Ishikawa (cell line): ENCODE results near the gene ANKIB1.

Source experiments
- CEBPB ChIP-seq: IDR thresholded peaks from 2 replicates; pipeline ENCODE4 v1.6.1; 2012
- CREB1 ChIP-seq: IDR thresholded peaks from 2 replicates; pipeline ENCODE4 v1.6.1; 2012; ENCODE audit warnings: low read depth
- EGR1 ChIP-seq: IDR thresholded peaks from 2 replicates; pipeline ENCODE4 v1.6.1; 2012
- EP300 ChIP-seq: IDR thresholded peaks from 2 replicates; pipeline ENCODE4 v1.6.1; 2012; ENCODE audit warnings: borderline replicate concordance
- MAX ChIP-seq: IDR thresholded peaks from 2 replicates; pipeline ENCODE4 v1.6.1; 2012
- RAD21 ChIP-seq: IDR thresholded peaks from 2 replicates; pipeline ENCODE4 v1.6.1; 2012; ENCODE audit warnings: low read depth
- REST ChIP-seq: IDR thresholded peaks from 2 replicates; pipeline ENCODE4 v1.6.1; 2012; ENCODE audit warnings: low read depth, mild to moderate bottlenecking
- TEAD4 ChIP-seq: IDR thresholded peaks from 2 replicates; pipeline ENCODE4 v1.6.1; 2012
- YY1 ChIP-seq: IDR thresholded peaks from 2 replicates; pipeline ENCODE4 v1.6.1; 2012; ENCODE audit warnings: low read depth

GRCh38 chr7:92335574-92335973 is 89.8 kb downstream of the ANKIB1 start:
- TF ChIP-seq EP300 (no peak), EGR1 (no peak), YY1 (no peak), CREB1 (no peak), TEAD4 (no peak), MAX (no peak), REST (no peak), CEBPB (no peak), RAD21 (no peak)
